RWPE1 (cell line): Measurements from ENCODE around the gene CUL4A.
A peak's percentile ranks its signal among the peaks of the same experiment; 100 is the strongest.

ENCODE experiments used
- CTCF ChIA-PET: fragments of 350-600 bp; sonication (Branson Sonifier 250); formaldehyde crosslinking; extraction: SDS; loops from one replicate; lab custom pipeline; 2021; lab: Yijun Ruan, JAX
- POLR2A ChIA-PET: fragments of 400-600 bp; formaldehyde crosslinking; extraction: SDS; loops from one replicate; lab custom pipeline; 2020; ENCODE audit warnings: antibody characterized with exemption; ENCODE audit not compliant: low non-redundant PET; lab: Yijun Ruan, JAX
- DNase-seq: peaks from one replicate; pipeline ENCODE4 v3.0.0; 2012; ENCODE audit warnings: low spot score
- H3K27ac ChIP-seq: fragments of 450-650 bp; 2 replicates; pipeline ENCODE4 v1.5.1; 2017
- TF ChIP-seq, protein P1 (sequence below): fragments of 450-650 bp; conservative IDR thresholded peaks from 2 replicates; pipeline ENCODE4 v1.5.1; 2017; ENCODE audit warnings: low read depth, mild to moderate bottlenecking

The CUL4A gene

DNA sequence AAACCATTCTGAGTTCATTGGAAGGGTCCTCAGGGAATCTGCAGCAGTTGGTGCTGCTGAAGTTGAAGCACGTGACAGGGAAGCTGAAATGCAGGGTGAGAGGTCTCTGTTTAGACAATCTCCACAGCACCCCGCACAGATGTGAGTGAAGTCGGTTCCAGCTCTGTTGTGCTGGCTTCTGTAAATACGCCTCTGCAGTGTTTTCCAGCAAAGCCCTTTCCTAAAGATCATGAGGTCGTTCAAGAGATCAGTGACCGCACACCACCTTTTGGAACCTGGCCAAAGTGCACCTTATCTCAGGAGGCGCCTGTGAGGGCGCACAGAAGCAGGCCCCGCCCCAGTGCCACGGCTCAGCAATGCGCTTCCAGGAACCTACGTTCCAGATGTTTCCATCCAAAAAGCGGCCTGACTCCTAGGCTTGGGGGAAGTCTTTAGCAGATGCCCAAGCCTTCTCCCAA is 10.8 kb downstream of the CUL4A start:
- no peak for DNase-seq
- 0 out of 2 replicates have a peak overlapping the region, but pooled peaks have one; percentile 7 for H3K27ac ChIP-seq
- ChIA-PET CTCF (no interaction called here), POLR2A (no interaction called here)
- TF ChIP-seq, protein P1, sequence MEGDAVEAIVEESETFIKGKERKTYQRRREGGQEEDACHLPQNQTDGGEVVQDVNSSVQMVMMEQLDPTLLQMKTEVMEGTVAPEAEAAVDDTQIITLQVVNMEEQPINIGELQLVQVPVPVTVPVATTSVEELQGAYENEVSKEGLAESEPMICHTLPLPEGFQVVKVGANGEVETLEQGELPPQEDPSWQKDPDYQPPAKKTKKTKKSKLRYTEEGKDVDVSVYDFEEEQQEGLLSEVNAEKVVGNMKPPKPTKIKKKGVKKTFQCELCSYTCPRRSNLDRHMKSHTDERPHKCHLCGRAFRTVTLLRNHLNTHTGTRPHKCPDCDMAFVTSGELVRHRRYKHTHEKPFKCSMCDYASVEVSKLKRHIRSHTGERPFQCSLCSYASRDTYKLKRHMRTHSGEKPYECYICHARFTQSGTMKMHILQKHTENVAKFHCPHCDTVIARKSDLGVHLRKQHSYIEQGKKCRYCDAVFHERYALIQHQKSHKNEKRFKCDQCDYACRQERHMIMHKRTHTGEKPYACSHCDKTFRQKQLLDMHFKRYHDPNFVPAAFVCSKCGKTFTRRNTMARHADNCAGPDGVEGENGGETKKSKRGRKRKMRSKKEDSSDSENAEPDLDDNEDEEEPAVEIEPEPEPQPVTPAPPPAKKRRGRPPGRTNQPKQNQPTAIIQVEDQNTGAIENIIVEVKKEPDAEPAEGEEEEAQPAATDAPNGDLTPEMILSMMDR, result no peak

DNA sequence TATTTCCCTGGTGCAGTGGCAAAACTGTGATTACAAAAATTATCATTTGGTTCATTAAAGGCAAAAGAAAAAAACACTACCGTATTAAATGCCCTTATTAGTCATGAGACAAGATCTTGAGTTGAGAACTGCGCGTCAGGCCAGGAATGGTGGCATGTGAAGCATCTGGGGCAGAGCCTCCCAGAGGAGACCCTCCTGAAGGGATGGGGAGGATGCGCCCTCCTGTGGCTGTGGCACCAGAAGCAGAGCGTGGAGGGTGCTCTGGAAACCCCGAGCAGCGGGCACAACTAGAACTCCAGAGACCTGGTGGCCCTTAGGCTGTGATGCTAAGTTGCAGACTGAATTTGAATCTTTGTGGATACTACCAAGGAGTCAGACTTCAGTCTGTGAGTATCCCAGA is 11.5 kb downstream of the CUL4A start:
- no peak for DNase-seq
- no peak overlapping the region for H3K27ac ChIP-seq
- TF ChIP-seq, protein P1, result no peak
- CTCF ChIA-PET, result interaction anchor here (0.6 kb wide), 1 partner anchor 8 kb away, joined by 3 read pairs; no protein-coding TSS in a partner anchor
- POLR2A ChIA-PET, result no interaction called here

DNA sequence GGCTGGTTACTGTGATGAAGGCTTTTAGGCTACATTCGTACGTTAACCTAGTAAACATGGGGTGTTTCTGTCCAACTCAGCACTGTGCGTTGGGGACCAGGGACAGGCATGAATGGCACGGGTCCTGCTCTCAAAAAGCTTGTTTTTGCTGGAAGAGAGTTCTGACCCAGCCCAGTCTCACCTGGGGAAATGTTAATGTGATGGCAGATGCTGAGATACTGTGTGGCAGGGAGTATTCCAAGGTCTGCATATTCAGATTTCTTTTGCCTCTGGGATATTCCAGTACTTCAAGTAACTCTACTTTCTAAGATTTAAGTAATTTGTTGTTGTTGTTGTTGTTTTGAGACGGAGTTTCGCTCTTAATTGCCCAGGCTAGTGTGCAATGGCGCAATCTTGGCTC is 13.7 kb downstream of the CUL4A start:
- TF ChIP-seq, protein P1, result no peak
- ChIA-PET POLR2A (no interaction called here), CTCF (no interaction called here)
- DNase-seq, result no peak
- H3K27ac ChIP-seq, result no peak overlapping the region

DNA sequence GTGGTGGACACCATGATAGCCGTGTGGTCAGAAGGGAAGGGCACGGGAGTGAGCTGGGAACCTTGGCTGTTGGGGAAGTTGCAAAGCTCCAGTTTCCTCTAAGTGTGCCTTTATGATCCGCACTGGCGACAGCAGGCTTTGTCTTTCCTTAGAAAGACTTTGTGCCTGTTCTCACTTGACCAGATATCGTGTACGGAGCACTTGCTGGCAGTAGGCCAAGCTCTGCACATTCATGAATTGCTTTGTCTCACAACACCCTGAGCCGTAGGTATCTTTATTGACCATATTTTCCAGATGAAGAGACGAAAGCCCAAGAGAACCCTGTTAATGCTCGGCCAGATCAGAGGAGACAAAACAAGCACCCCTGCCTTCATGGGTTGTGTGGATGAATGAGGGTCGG is 15.1 kb downstream of the CUL4A start:
- TF ChIP-seq, protein P1, result no peak
- CTCF ChIA-PET, result interaction anchor here (0.6 kb wide), 1 partner anchor 171 kb away, joined by 3 read pairs; no protein-coding TSS in a partner anchor
- POLR2A ChIA-PET, result no interaction called here
- DNase-seq, result no peak
- H3K27ac ChIP-seq, result no peak overlapping the region

DNA sequence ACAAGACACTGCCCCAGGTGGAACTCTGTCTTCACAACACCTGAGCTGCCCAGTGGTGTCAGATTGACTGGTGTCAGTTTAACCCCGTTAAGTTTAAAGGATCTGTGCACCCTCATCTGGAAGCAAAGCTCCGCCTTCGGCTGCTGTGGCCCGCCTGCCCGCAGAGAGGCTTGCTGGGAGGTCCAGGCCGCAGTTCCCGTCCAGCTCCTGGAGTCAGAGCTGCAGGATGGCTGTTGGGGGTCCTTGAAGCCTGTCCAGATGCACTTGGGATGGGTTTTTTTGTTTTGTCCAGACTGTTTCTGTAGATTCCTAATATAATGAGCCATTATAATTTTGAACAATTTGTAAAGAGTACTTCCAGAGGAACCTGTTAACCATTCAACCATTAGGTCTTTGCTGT is 16.1 kb downstream of the CUL4A start:
- TF ChIP-seq, protein P1, result no peak
- ChIA-PET CTCF (no interaction called here), POLR2A (no interaction called here)
- H3K27ac ChIP-seq, result no peak overlapping the region; the same call in 1 of the 2 replicates
- no peak for DNase-seq

DNA sequence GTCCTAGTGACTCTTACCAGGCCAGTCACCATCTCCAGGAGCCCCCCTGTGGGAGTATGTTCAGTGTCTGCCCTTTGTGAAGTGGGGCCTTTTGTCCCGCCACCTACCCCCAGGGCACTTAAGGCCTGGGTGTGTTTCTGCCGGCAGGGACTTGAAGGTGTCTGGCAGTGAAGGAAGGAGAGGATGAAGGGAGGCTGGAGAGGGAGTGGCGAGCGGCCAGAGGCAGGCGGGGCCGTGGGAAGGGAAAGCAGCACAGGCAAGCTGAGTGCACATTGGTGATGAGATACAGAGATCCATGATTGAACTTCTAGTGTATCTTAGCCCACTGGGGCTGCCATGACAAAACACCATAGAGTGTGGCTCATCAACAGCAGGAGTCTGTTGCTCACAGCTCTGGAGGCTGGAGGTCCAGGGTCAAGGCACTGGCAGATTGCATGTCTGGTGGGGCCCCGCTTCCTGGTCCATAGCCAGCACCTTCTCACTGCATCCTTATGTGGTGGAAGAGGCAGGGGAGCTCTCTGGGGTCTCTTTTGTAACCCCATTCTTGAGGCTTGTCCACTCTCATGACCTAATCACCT is 17.5 kb downstream of the CUL4A start:
- H3K27ac ChIP-seq, result peak overlapping the region; percentile 14; the same call in 1 of the 2 replicates
- ChIA-PET POLR2A (no interaction called here), CTCF (no interaction called here)
- TF ChIP-seq, protein P1, result no peak
- DNase-seq, result no peak
